GM12878 (cell line): Measurements from ENCODE around the gene TRIP4. TPM values are rescaled to one million over a fixed set of nuclear protein-coding genes. Genes with fewer than 3 reads are reported as not detected.

Experiments
- ASH2L ChIP-seq: fragments of 300-600, 200-600 bp; sonication (generic); IDR thresholded peaks from 2 replicates; pipeline ENCODE4 v1.6.1; 2017; ENCODE audit warnings: low read depth, mild to moderate bottlenecking, borderline replicate concordance
- CEBPB ChIP-seq, 2 experiments: fragments of 150-350 bp in 1 of 2; IDR thresholded peaks; 2 replicates each; pipeline ENCODE4 v1.6.1; 2012 to 2014; ENCODE audit warnings: low read depth in 2 of 2, low read length in 2 of 2, borderline replicate concordance in 1 of 2, inconsistent platforms in 1 of 2
- EGR1 ChIP-seq, 2 experiments: IDR thresholded peaks; 1 replicate in 1 of 2; 2 replicates in 1 of 2; pipeline ENCODE4 v1.6.1; 2011 to 2012; ENCODE audit warnings: low read depth in 2 of 2, low read length in 2 of 2, borderline replicate concordance in 1 of 2, mild to moderate bottlenecking in 1 of 2, moderate library complexity in 1 of 2
- EZH2 ChIP-seq: IDR thresholded peaks from 2 replicates; pipeline ENCODE4 v1.6.1; 2012; ENCODE audit warnings: low read depth, mild to moderate bottlenecking, control low read depth, inconsistent platforms, low read length, borderline replicate concordance; ENCODE audit not compliant: control insufficient read depth
- MTA2 ChIP-seq: fragments of 450-650 bp; IDR thresholded peaks from 2 replicates; pipeline ENCODE4 v1.6.1; 2016; ENCODE audit warnings: low read depth, mild to moderate bottlenecking, moderate library complexity
- MYB ChIP-seq: fragments of 150-350 bp; IDR thresholded peaks from 2 replicates; pipeline ENCODE4 v1.6.1; 2014; ENCODE audit warnings: mild to moderate bottlenecking, low read depth, low read length, borderline replicate concordance
- RBBP5 ChIP-seq: fragments of 200-600 bp; sonication (generic); conservative IDR thresholded peaks from 2 replicates; pipeline ENCODE4 v1.6.1; 2016
- TCF3 ChIP-seq: IDR thresholded peaks from 2 replicates; pipeline ENCODE4 v1.6.1; 2012; ENCODE audit warnings: low read depth, mild to moderate bottlenecking, low read length, borderline replicate concordance; ENCODE audit not compliant: insufficient read depth
- ZBTB40 ChIP-seq: fragments of 450-650 bp; IDR thresholded peaks from 2 replicates; pipeline ENCODE4 v1.6.1; 2016; ENCODE audit warnings: mild to moderate bottlenecking, moderate library complexity, borderline replicate concordance
- ZNF24 ChIP-seq: fragments of 450-650 bp; IDR thresholded peaks from 2 replicates; pipeline ENCODE4 v1.6.1; 2017; ENCODE audit warnings: antibody characterized with exemption, mild to moderate bottlenecking
- ZNF384 ChIP-seq: IDR thresholded peaks from 2 replicates; pipeline ENCODE4 v1.6.1; 2012; ENCODE audit warnings: low read depth, mild to moderate bottlenecking, low read length, improper control_type of control experiment, borderline replicate concordance
- polyA plus RNA-seq, 11 experiments: library from polyadenylated mRNA; depleted of rRNA in 4 of 11; unstranded in 6 of 11; stranded (reverse) in 5 of 11; fragments of >200 nt; fragmentation: Nextera tagmentation in 4 of 11; fragmentation: Illumina TruSeq in 1 of 11; extraction: Ambion mirVana in 4 of 11; extraction: Trizol in 1 of 11; gene quantifications; 1 replicate in 1 of 11; 2 replicates in 10 of 11; pipeline versions ENCODE4 v1.2.1 to v1.2.3, GENCODE V29; 2011 to 2016; ENCODE audit warnings: inconsistent platforms in 2 of 11, missing spikeins in 2 of 11, low read depth in 1 of 11
- total RNA-seq, 4 experiments: library from RNA; depleted of rRNA in 3 of 4; stranded (reverse); fragments of >200 nt in 3 of 4; fragmentation: Illumina TruSeq in 1 of 4; extraction: Trizol in 1 of 4; gene quantifications; 2 replicates each; pipeline versions ENCODE4 v1.2.1 to v1.2.3, GENCODE V29; 2013 to 2021

TRIP4 gene
- total and polyA plus RNA-seq, 10 of the 15 experiments (the other 5 are each of a cell fraction or from before 2014, with no cell fraction given) = 6.4 to 24.5 (median 20.0) TPM

- TF ChIP-seq CEBPB (IDR thresholded peaks at IDR 0.05; ENCODE audit: borderline replicate concordance in 1 of 2, low read depth in 2 of 2, low read length in 2 of 2) (no peak), RBBP5 (no peak), ZNF384 (peak; percentile 21; the same call in 1 of the 2 replicates), EZH2 (no peak), EGR1 (IDR thresholded peaks at IDR 0.05; ENCODE audit: borderline replicate concordance in 1 of 2, low read depth in 2 of 2, low read length in 2 of 2) (peak; percentile 67 to 74; a peak in 2 of 3 replicates), TCF3 (peak; percentile 94), ZBTB40 (peak; percentile 99), MTA2 (peak; percentile 30; the same call in 1 of the 2 replicates), ASH2L (0 out of 2 replicates have a peak, but pooled peaks have one; percentile 78), MYB (no peak), ZNF24 (peak; percentile 84)
Observed at GRCh38 chr15:64387562-64388168, at the start of gene TRIP4 (continued).
